SJSA1 (cell line): ENCODE measurements around the gene CHPT1. TPM values are rescaled to one million over a fixed set of nuclear protein-coding genes. Genes with fewer than 3 reads are reported as not detected.

Experiments used
- DNase-seq, 2 experiments: peaks; one replicate each; pipeline ENCODE4 v3.0.0-alpha.2; 2015 to 2020; ENCODE audit warnings: low spot score in 2 of 2, low read depth in 1 of 2
- H3K27ac ChIP-seq: fragments of 250-450 bp; sonication (Bioruptor Pico); 2 replicates; pipeline ENCODE4 v1.5.1; 2020; ENCODE audit warnings: mild to moderate bottlenecking, moderate library complexity
- H3K27me3 ChIP-seq: fragments of 250-450 bp; sonication (Bioruptor Pico); replicated peaks from 2 replicates; pipeline ENCODE4 v1.5.1; 2020; ENCODE audit warnings: mild to moderate bottlenecking, moderate library complexity
- H3K36me3 ChIP-seq: fragments of 250-450 bp; sonication (Bioruptor Pico); 2 replicates; pipeline ENCODE4 v1.5.1; 2020; ENCODE audit warnings: mild to moderate bottlenecking
- H3K4me1 ChIP-seq: fragments of 250-450 bp; sonication (Bioruptor Pico); replicated peaks from 2 replicates; pipeline ENCODE4 v1.6.1; 2021; ENCODE audit warnings: mild to moderate bottlenecking
- H3K4me3 ChIP-seq: fragments of 250-450 bp; sonication (Bioruptor Pico); 2 replicates; pipeline ENCODE4 v1.5.1; 2020; ENCODE audit warnings: mild to moderate bottlenecking
- H3K9me3 ChIP-seq: fragments of 250-450 bp; sonication (Bioruptor Pico); replicated peaks from 2 replicates; pipeline ENCODE4 v1.5.1; 2020; ENCODE audit warnings: mild to moderate bottlenecking
- total RNA-seq: library from RNA; depleted of rRNA; stranded (reverse); fragments of >200 nt; shearing (Covaris generic); gene quantifications from 2 replicates; pipeline ENCODE4 v1.2.3, GENCODE V29; 2014; rRNA removed

Gene CHPT1
- total RNA-seq, 1 experiment from 2014 or later: 44.8 TPM

DNA sequence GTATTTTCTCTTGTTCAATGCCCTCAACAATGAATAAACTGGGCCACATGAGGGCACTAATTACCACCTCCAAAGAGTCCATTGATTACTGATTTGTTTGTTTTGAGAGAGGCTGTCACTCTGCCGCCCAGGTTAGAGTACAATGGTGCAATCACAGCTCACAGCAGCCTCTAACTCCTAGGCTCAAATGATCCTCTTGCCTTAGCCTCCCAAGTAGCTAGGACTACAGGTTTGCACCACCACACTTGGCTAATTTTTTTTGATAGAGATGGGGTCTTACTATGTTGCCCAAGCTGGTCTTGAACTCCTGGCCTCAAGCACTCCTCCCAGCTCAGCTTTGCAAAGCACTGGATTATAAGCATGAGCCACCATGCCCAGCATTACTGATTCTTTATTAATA, 70.1 kb downstream of the CHPT1 start:
- H3K9me3 ChIP-seq: no peaks in the 10 kb centered on the region
- DNase-seq: no peak
- H3K4me3 ChIP-seq: no peak overlapping the region

DNA sequence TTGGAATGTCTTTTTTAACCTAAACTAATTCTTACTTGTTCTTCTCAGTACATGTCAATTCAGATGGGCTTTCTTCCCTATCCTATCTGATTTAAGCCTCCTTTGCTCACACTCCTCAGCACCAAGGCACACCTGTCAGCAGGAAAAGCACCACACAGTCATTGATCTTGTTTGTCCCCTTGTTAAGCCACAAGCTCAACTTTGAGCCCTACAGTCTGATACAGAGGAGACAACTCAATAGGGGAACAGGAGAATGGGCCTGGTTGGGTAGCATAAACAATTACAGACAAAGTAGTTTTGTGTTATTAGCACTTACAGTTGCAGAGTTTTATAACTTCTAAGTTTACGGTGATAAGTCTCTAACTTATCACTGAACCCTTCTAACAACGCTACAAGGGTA, 71.3 kb downstream of the CHPT1 start:
- Histone ChIP-seq H3K27ac (no peak overlapping the region), H3K4me3 (no peak overlapping the region), H3K9me3 (no peaks in the 10 kb centered on the region), H3K36me3 (peaks cover 5% of the 10 kb centered on the region), H3K4me1 (no peaks in the 10 kb centered on the region), H3K27me3 (no peaks in the 10 kb centered on the region)
- no peak for DNase-seq

More for the DNA sequence above, 70.1 kb downstream of the CHPT1 start:
- Histone ChIP-seq H3K4me1 (no peaks in the 10 kb centered on the region), H3K27me3 (no peaks in the 10 kb centered on the region), H3K36me3 (peaks cover 5% of the 10 kb centered on the region), H3K27ac (no peak overlapping the region)

DNA sequence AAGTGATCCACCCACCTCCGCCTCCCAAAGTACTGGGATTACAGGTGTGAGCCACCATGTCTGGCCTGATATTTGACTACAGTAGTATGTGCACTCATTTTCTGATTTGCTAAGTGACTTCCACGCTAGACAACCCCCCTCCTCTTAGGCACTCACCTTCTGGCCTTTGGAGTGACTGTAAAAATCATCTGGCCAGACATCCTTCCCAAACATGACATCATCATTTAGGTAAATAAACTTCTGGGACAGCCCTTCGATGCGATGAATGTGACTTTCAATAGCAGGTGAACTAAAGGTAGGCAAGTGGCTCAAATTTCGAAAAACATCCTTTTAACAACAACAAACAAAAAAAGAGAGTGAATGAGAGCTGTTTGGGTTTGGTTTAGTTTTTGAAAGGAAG, 72.4 kb downstream of the CHPT1 start:
- DNase-seq: no peak
- H3K36me3 ChIP-seq: peaks cover 4% of the 10 kb centered on the region
- H3K27ac ChIP-seq: no peak overlapping the region
- no peaks in the 10 kb centered on the region for H3K9me3 ChIP-seq
- no peak overlapping the region for H3K4me3 ChIP-seq
- H3K4me1 ChIP-seq: no peaks in the 10 kb centered on the region
- H3K27me3 ChIP-seq: no peaks in the 10 kb centered on the region

DNA sequence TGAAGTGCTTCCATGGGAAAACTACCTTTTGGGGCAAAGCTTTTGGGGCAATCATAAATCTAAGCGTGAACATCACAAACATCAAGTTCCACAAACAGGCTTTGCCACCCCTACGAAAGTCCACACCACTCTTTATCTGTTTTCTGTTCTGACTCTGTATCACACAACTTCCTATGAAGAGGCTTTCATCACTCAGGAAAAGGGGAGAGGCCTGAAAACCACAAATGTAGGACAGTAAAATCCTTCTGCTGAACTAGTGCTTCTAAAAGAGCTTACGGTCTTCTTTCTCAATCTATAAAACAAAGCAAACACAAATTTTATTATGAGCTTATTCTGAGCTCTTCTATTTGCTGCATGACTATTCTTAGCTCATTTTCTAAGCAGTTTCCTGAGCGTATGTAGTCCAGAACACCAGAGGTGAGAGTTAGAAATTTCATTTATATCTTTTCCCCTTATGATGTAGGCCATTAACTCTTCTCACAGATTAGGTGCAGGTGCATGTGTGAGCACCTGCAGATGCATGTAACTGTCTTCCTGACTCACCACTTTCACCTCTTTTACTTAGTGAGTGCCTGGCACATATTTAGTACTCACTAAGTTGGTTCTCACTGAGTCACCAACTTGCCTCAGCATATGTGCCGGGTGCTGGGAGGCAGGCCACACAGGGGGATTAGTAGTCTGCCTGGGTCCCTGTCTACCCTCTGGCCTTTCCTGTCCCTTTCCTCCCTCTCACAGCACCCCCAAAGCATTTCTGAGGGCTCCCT, 74.8 kb downstream of the CHPT1 start:
- Histone ChIP-seq H3K27ac (no peak overlapping the region), H3K4me1 (no peaks in the 10 kb centered on the region), H3K9me3 (no peaks in the 10 kb centered on the region), H3K4me3 (no peak overlapping the region), H3K27me3 (no peaks in the 10 kb centered on the region), H3K36me3 (peaks cover 2% of the 10 kb centered on the region; the same call in 1 of the 2 replicates)
- DNase-seq: no peak

DNA sequence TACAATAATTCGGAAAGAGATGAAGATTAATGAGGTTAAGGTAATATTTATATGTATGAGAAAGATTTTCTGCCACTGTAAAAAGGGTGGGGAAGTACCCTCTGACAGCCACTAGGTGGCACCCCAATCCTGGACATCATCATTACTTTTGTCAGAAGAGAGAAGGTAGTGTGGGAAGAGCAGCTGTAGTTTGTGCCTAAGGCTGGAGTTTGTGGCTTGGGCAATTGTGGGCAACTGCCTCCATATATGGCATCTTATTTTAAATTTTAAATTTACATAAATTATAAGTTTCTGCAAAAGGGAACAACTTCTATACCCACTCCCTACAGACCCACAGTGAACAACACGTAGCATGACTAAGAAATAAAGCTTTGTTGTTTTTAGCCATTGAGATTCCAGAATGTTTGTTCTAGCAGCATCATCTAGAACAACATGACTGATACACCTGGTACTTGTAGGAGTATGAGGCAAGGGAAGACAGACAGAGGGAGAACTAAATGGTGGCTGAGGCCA, 76.3 kb downstream of the CHPT1 start:
- DNase-seq: peak; percentile 45 to 47
- Histone ChIP-seq H3K4me3 (no peak overlapping the region), H3K27ac (no peak overlapping the region), H3K36me3 (peaks cover 2% of the 10 kb centered on the region; the same call in 1 of the 2 replicates), H3K9me3 (no peaks in the 10 kb centered on the region), H3K27me3 (no peaks in the 10 kb centered on the region), H3K4me1 (no peaks in the 10 kb centered on the region)

DNA sequence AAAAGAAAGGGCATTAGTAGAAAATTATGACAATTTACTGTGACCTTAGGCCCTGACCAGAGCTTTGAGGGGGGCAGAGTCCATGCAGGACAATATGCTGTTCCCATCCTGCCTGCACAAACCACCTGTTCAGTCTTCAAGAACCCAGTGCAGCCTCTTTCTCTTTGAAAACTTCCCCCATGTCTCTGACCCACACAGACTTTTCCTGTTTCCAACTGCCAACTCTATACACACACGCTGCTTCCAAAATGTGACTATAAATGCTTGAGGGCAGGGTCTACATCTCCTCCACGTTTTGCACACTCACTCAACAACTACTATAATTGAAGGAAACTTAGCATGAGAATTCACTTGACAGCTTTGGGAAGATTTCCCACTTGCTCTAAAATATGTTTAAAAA, 78.4 kb downstream of the CHPT1 start:
- Histone ChIP-seq H3K4me3 (no peak overlapping the region), H3K27me3 (no peaks in the 10 kb centered on the region), H3K9me3 (no peaks in the 10 kb centered on the region), H3K4me1 (no peaks in the 10 kb centered on the region), H3K27ac (no peak overlapping the region), H3K36me3 (no peaks in the 10 kb centered on the region)
- no peak for DNase-seq

DNA sequence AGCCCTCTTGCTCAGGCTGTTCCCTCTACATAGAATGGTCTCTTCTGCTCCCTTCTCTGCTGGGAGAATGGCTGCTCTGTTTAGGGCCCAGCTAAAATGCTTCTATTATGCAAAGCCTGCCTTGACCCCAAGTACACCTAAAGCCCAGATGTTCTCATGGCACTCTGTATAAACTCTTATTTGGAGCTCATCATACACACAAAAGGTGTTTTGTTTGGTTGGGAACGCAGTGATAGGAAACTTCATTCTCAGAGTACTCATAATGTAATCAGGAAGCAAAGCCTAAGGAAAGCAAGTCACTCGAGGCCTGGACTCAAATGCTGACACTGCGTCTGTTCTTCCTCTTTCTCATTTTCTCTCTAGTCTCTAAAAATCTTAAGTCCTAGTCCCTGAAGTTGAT, 80.0 kb downstream of the CHPT1 start:
- Histone ChIP-seq H3K4me1 (no peaks in the 10 kb centered on the region), H3K9me3 (no peaks in the 10 kb centered on the region), H3K27ac (no peak overlapping the region), H3K36me3 (no peaks in the 10 kb centered on the region), H3K4me3 (no peak overlapping the region), H3K27me3 (no peaks in the 10 kb centered on the region)
- DNase-seq: no peak

DNA sequence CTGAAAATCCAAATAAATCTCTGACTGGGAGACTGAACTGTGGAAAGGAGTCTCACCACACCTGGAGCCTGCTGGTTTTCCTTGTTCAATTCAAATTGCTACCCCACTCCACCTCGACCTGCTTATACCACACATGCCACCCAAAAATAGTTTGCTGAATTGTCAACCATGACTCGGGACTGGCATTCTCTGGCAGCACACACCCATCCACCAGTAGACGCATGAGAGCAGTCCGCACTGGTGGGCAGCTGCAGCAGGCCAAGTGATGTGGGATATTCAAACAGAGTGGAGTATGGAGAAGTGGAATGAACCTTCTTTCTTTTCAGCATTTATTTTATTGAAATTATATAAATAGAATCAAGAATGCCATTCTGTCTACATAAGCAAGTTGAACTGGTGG, 80.5 kb downstream of the CHPT1 start:
- Histone ChIP-seq H3K27ac (no peak overlapping the region), H3K36me3 (no peaks in the 10 kb centered on the region), H3K4me3 (no peak overlapping the region), H3K4me1 (no peaks in the 10 kb centered on the region), H3K27me3 (no peaks in the 10 kb centered on the region), H3K9me3 (no peaks in the 10 kb centered on the region)
- DNase-seq: no peak

Other genes starting within 250 kb of the CHPT1 start
- gene SPIC, start 222.3 kb upstream of the CHPT1 start, total RNA-seq: not detected in 2 replicates
- gene MYBPC1, start 102.7 kb upstream of the CHPT1 start, total RNA-seq: 0.47 TPM in 1 of 2 replicates, not detected in the other
- not detected in 2 replicates for gene SYCP3, start 41.8 kb downstream of the CHPT1 start, total RNA-seq
- 14.8 and 15.9 TPM in 2 replicates for gene GNPTAB, start 133.3 kb downstream of the CHPT1 start, total RNA-seq
- gene DRAM1, start 179.9 kb downstream of the CHPT1 start, total RNA-seq: 12.4 and 13.2 TPM in 2 replicates